ENCODE data around the gene FILIP1.

GRCh38 chr6:75337835-75338580 is 155.6 kb downstream of the FILIP1 start:
- TF ChIP-seq, protein P1, sequence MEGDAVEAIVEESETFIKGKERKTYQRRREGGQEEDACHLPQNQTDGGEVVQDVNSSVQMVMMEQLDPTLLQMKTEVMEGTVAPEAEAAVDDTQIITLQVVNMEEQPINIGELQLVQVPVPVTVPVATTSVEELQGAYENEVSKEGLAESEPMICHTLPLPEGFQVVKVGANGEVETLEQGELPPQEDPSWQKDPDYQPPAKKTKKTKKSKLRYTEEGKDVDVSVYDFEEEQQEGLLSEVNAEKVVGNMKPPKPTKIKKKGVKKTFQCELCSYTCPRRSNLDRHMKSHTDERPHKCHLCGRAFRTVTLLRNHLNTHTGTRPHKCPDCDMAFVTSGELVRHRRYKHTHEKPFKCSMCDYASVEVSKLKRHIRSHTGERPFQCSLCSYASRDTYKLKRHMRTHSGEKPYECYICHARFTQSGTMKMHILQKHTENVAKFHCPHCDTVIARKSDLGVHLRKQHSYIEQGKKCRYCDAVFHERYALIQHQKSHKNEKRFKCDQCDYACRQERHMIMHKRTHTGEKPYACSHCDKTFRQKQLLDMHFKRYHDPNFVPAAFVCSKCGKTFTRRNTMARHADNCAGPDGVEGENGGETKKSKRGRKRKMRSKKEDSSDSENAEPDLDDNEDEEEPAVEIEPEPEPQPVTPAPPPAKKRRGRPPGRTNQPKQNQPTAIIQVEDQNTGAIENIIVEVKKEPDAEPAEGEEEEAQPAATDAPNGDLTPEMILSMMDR (IDR thresholded peaks at IDR 0.05): no peak
- no peak for TF ChIP-seq POLR2A (IDR thresholded peaks at IDR 0.05)
